ENCODE data around the gene NELFCD. TPM values are rescaled to one million over a fixed set of nuclear protein-coding genes. Genes with fewer than 3 reads are reported as not detected.

NELFCD gene
- total RNA-seq, 1 experiment from 2014 or later, result 88.2 TPM

- Histone ChIP-seq H3K4me1 (ENCODE audit: control insufficient read depth in 1 of 2, insufficient read depth in 2 of 2, low read length in 2 of 2) (peaks cover 6 to 9% of the 10 kb centered on the region in 2 experiments), H3K9me3 (ENCODE audit: control insufficient read depth in 1 of 2, insufficient read depth in 1 of 2, low read depth in 1 of 2, low read length in 2 of 2) (no peaks in the 10 kb centered on the region), H2AFZ (ENCODE audit: low read depth, low read length, poor library complexity, severe bottlenecking) (no peak overlapping the region), H3K27ac (ENCODE audit: low read depth, low read length) (no peak overlapping the region), H4K20me1 (ENCODE audit: insufficient read depth) (no peaks in the 10 kb centered on the region), H3K79me2 (ENCODE audit: insufficient read depth, low read length) (peaks cover 76% of the 10 kb centered on the region), H3K4me3 (replicated peaks in 1 of 2; ENCODE audit: low read depth in 1 of 2, low read length in 2 of 2) (no peak overlapping the region), H3K4me2 (ENCODE audit: low read length) (no peak overlapping the region), H3K9me2 (ENCODE audit: insufficient read depth) (no peaks in the 10 kb centered on the region), H3K27me3 (ENCODE audit: insufficient read depth, low read length) (no peaks in the 10 kb centered on the region), H3K9ac (ENCODE audit: low read length) (no peak overlapping the region), H3K36me3 (ENCODE audit: control insufficient read depth in 1 of 2, insufficient read depth in 2 of 2, low read length in 2 of 2) (peaks cover 42 to 51% of the 10 kb centered on the region in 2 experiments)
- TF ChIP-seq CTCF (IDR thresholded peaks at IDR 0.05 in 2 of 3, conservative IDR thresholded peaks at IDR 0.05 in 1 of 3; ENCODE audit: borderline replicate concordance in 1 of 3, insufficient read depth in 1 of 3, low read depth in 2 of 3, low read length in 2 of 3) (no peak), POLR2A (IDR thresholded peaks at IDR 0.05; ENCODE audit: borderline replicate concordance, extremely low read depth, insufficient read depth, insufficient read length) (no peak), CBX3 (IDR thresholded peaks at IDR 0.05; ENCODE audit: low read depth) (no peak), ELF1 (IDR thresholded peaks at IDR 0.05; ENCODE audit: borderline replicate concordance, low read depth) (no peak), MAX (IDR thresholded peaks at IDR 0.05) (no peak), JUND (IDR thresholded peaks at IDR 0.05) (no peak), CEBPB (IDR thresholded peaks at IDR 0.05; ENCODE audit: low read depth) (no peak)
- no TSS peak for BruUV-seq (replicated peaks)
- no peak for DNase-seq (ENCODE audit: low read depth, low spot score)
- ATAC-seq, result no peak
- POLR2A ChIA-PET, result no interaction called here
- RAD21 ChIA-PET (ENCODE audit: low non-redundant PET in 1 of 2, low total read pairs in 2 of 2, uncharacterized antibody in 2 of 2, unreplicated experiment in 2 of 2), result no interaction called here
- CTCF ChIA-PET, result no interaction called here
- intact Hi-C loops (cut with micrococcal nuclease), result loop anchor here (10.0 kb wide), 1 partner anchor 82 kb away; no protein-coding TSS in a partner anchor
These were observed 5.4 kb downstream of the NELFCD start for GRCh38 chr20:58986286-58986967.
